Uterus (tissue), 2 donors: ENCODE data around the gene TEX29.

Source experiments
- CTCF ChIP-seq, 4 experiments: fragments of 200-600 bp in 2 of 4; fragments of 450-650 bp in 2 of 4; sonication (generic) in 2 of 4; IDR thresholded peaks; one replicate each; pipeline ENCODE4 v1.5.1; 2016 to 2019; ENCODE audit warnings: antibody characterized with exemption in 4 of 4, mild to moderate bottlenecking in 2 of 4, moderate library complexity in 1 of 4
- POLR2A ChIP-seq, 2 donors: fragments of 450-650 bp; IDR thresholded peaks; one replicate each; pipeline ENCODE4 v1.6.1; 2016; ENCODE audit warnings: antibody characterized with exemption in 2 of 2, mild to moderate bottlenecking in 1 of 2, moderate library complexity in 1 of 2

DNA sequence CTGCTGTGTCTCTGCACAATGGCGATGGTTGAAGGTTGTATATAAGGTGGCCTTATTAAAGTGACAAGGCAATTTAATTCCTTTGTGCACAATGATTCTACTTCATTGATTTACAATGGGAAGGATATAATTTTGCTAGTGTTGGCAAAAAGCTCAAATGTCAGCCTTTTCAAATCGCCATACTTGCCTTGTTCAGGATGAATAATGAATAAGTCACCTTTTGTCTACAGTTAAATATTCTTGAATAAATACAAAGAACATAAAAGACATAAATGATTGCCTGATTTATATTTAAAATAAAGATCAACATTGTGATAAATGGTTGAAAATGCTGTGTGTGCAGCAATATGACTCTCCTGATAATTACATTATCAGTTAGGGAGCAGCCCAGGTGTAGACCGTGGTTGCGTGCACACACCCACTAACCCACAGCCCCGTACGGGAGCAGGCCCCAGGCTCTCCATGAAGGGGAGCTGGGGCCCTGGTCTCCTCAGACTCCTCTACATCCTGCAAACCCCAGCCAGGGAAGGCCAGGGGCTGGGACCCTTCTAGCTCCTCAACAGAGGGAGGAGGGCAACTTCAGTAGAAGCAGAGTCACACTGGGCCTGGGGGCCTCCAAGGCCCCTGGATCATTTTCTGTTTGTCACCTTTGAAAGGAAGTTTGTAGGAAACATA, 64.9 kb downstream of the TEX29 start:
- TF ChIP-seq POLR2A (IDR thresholded peaks at IDR 0.05): no peak
- no peak for TF ChIP-seq CTCF (IDR thresholded peaks at IDR 0.05)
